ENCODE results near the gene TAS2R38. TPM values are rescaled to one million over a fixed set of nuclear protein-coding genes. Genes with fewer than 3 reads are reported as not detected.

TAS2R38 gene
- total RNA-seq, 1 donor from 2014 or later: not detected

DNA sequence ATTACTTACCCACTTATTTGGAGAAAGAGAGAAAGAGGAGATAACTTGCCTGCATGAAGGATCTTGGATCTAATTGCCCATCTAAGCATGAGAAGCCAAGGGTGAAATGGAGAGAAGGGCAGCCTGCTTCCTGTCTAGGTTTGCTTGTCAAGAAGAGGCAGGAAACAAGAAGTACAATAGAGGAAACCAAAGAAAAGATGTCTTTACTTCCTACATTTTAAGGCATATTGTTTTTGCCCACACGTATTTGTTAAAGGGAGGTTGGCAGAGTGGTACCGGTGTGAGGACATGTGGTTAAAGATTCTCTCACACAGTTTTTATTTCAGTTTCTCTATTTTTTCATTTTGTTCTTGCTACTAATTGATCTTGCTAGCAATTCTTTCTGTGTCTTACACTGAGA lies 6.0 kb upstream of the TAS2R38 start:
- DNase-seq (ENCODE audit: low spot score) (no peak), ATAC-seq (no peak)
- intact Hi-C loops (cut with DNase I): no loop called here

DNA sequence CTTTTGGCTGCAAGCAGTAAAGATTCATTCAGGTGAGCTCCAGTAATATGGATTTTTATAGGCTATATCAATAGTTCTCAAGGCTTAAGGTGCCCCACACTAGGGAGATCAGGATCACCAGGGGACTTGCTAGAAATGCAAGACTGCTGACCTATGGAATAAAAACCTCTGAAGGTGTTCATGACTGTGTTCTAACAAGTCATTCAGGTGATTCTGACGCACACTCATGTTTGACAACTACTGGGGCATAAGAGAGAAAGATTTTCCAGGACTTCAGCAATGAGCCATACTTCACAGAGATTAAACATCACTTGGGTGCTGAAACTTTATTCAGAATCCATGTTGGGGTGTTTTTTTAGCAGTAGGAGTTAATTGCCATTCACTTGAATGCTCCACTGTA lies 4.8 kb upstream of the TAS2R38 start:
- DNase-seq (ENCODE audit: low spot score) (no peak), ATAC-seq (no peak)
- intact Hi-C loops (cut with DNase I): no loop called here

DNA sequence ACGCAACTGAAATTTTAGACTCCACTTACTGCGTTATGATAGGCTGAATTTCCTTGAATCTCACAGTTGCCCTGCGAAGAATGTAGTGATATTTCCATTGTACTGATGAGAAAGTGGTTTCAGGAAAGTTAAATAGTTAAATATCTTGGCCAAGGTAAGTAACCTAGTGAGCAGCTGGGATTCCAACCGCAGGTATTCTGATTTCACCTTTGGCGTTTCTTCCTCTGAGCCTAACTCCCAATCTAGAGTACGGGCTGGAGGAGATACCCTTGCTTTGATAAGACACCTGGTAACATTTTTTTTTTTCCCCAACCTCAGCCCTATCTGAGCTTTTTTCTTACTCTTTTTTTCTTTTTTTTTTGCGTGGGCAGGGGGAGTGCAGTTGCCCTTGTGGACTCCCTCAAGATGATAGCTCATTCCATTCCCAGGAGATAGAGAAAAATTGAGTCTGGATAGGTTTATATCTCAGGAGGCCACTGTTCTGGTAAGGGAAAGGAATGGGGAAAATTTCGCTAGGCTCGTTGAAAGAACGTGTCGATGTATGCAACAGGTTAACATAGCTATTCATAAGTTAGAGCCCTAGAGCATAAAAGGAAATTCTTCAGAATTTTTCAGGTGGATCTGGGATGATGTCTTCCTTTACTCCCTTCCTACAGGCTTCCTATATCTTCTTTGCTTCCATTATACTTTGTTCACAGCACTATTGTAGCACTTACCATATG lies 3.1 kb upstream of the TAS2R38 start:
- DNase-seq (ENCODE audit: low spot score) (no peak), ATAC-seq (no peak)
- intact Hi-C loops (cut with DNase I): no loop called here

DNA sequence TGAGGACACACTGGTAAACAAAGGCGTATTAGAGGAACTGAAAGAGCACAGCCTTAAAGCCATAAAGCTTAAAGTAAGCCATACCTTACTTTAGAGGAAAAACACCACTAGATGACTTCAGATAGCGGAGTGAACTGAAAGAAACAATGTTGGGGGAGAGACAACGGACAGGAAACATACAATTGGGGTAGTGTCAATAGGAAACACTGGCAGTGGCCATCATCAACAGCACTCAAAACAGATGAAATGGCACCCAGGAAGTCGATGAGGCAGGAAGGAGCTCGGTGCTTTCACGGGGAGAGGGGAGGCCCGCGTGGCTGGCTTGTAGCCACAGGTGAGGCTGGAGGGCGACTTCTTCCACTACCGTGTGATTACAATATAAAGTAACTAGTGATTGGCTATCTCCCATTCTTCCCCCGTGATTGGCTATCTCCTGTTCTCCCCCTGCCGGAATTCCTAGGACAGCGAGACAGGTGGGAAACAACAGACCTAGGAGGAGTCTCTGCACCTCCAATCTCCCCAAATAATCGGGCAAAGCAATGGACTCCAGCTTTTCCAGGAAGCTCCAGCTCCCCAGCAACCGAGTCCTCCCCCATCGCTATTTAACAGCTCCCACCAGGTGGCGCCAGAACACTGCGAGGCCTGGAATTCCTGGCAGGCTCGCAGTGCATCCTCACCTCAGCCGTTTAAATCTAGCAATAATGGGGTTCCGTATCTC lies 2.4 kb upstream of the TAS2R38 start:
- intact Hi-C loops (cut with DNase I): no loop called here
- ATAC-seq: peak; percentile 59
- peak; percentile 82 for DNase-seq (ENCODE audit: low spot score)

DNA sequence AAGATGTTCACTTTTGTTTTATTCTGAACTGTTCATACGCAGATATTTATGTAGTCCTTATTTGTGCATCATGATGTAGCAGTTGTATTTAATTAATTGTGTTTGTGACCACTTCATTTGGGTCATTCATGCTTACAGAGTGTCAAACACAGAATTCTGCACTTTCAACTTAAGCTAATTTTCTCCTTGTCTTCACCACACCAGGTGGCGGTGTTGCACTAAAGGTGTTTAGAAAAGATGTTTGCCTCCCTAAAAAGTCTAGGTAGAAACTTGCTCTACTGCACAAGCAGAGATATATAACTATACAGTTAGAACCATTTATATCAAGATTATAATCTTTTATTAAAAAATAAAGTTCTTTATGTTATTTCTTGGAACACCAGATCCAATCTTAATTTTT lies 1.3 kb upstream of the TAS2R38 start:
- DNase-seq (ENCODE audit: low spot score) (no peak), ATAC-seq (no peak)
- intact Hi-C loops (cut with DNase I): no loop called here

DNA sequence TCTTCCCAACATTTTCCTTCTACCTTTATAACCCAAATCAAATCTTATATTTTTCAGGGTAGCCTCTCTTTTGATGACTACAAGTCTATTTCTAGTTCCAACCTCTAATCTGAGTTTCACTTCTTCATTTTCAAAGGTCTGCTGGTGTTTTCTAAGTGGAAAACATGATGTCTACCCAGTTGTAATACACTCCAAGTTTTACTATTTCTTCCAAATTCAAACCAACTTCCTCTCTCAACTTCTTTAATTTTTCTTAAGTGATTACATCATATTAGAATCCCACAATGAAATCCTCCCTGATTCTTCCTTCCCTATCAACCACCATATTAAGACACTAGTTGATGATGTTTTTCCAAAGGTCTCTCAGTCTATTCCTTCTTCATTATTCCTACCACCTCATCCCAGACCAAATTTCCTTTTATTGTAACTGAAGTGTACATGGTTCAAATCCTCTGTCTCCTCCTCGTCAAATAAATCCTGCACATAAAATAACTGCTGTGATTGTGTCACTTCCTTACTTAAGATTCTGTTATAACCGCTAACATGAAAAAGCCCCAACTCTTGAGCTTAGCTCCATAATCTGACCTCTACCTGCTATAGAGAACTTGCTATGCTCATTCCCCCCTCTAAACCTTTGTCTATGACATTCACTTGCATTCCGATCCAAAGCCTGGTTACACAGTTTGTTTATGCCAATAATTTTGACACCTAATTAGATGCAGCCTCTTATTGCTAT lies 12.7 kb downstream of the TAS2R38 start:
- ATAC-seq: peak; percentile 66
- intact Hi-C loops (cut with DNase I): no loop called here
- DNase-seq (ENCODE audit: low spot score): no peak

DNA sequence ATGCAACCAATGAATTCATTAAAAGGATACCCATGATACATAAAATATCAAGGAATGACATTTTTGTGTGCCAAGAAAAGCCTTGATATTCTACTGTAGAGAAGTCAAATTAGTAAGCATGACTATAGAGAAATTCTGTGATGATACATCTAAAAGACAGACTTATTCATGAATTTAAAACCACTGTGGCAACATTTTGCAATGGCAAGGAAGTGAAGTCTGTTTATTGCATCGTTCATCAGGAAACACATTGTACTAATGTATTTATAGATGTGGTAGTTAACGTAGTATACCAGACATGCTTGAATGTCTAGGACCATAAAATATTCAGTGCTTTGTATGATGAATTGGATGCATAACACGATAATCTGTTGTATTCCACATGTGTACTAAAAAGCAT lies 17.5 kb downstream of the TAS2R38 start:
- intact Hi-C loops (cut with DNase I): no loop called here
- DNase-seq (ENCODE audit: low spot score): no peak
- ATAC-seq: peak; percentile 64

DNA sequence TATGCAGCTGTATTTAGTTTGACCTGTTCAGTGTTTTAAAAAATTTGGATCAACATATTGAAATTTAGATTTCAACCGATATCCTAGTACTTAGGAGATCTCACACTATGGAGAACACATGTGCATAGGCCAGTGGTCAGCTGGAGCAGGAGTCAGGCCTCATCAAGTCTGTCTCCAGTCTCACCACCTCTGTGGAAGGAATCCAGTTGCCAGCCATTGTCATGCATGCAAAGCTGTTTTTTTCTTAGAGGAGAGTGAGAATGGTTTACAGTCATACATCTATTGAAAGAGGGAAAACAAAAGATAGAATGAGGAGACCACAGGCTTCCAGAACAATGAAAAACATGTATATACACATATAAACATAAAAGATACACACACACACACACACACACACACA lies 19.2 kb downstream of the TAS2R38 start:
- no peak for DNase-seq (ENCODE audit: low spot score)
- no peak for ATAC-seq
- intact Hi-C loops (cut with DNase I): no loop called here

DNA sequence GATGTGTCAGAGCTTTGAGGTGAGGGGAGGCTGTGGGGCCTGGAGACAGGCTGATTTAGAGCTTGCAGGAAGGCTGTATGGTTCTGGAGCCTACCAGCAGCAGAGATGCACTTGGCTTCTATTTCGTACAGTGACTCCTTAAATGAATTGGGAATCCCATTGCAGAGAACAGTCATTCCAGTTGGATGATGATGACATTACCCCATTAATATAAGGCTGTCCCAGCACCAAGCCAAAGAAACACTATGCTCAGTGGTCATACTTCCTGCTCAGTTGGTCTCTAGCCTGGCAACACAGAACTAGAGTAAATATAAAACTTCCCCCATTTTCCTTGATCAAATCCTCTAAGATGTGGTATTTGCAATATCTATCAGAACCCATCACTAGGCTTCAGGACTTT lies 21.1 kb downstream of the TAS2R38 start:
- intact Hi-C loops (cut with DNase I): no loop called here
- no peak for ATAC-seq
- no peak for DNase-seq (ENCODE audit: low spot score)

DNA sequence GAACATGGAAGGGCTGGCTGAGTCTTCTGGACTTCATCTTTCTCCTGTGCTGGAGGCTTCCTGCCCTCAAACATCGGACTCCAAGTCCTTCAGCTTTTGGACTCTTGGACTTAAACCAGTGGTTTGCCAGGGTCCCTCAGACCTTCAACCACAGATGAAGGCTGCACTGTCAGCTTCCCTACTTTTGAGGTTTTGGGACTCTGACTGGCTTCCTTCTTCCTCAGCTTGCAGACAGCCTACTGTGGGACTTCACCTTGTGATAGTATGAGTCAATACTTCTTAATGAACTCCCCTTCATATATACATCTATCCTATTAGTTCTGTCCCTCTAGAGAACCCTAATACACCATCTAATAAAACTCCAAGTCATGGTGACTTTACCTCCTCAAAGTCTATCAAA lies 22.8 kb downstream of the TAS2R38 start:
- ATAC-seq: no peak
- DNase-seq (ENCODE audit: low spot score): no peak
- intact Hi-C loops (cut with DNase I): no loop called here

DNA sequence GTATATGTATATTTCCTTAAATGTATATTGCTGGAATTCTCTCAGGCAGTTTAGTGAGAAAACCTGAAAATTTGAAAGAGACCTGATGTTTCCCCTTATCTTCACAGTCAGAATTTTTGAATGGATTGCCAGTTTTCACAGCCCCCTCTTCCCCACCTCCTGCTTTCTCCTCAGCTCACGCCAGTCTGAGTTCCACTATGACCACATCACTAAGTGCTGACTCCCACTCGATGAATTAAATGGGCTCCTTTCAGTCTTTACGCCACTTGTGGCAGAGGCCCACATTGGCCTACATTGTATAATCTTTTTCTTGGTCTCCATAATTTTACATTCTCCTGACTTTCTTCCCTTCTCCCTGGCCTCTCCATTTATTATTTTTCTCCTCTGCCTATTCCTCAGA lies 23.7 kb downstream of the TAS2R38 start:
- intact Hi-C loops (cut with DNase I): no loop called here
- DNase-seq (ENCODE audit: low spot score) (no peak), ATAC-seq (no peak)

DNA sequence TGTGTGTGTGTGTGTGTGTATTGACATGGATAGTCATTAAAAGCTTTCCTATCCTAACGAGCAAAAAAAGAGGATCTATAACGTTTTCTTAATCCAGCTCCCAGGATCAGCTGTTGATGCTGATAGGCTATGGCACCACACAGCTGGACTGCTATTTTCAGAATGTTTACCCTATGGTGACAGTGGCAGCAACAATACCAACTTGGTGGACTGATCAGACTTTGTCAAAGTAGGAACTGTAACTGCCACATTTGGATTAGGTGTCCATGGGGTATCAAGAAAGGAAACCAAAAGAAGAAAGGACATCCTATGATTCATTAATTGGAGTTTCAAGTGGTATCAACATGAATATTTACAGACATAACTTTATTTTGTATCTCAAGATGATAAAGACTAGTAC lies 24.1 kb downstream of the TAS2R38 start:
- no peak for ATAC-seq
- DNase-seq (ENCODE audit: low spot score): no peak
- intact Hi-C loops (cut with DNase I): no loop called here

DNA sequence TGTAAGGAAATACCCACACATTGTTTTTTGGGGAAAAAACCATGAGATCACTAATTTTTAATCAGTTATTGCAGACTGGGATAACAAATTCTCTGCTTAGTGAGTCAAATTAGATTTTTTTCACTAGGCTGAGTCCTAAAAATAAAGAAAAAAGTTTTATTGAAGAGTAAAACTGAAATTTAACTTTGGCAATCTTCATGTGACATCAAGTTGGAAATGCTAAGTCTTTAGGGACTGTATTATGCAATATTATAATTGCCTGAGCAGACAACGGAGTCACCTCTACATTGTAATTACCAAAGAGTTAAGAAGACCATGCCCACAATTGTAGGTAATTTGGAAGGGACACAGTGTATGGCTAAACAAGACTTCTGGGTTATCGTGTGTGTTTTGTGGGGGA lies 24.6 kb downstream of the TAS2R38 start:
- intact Hi-C loops (cut with DNase I): no loop called here

DNA sequence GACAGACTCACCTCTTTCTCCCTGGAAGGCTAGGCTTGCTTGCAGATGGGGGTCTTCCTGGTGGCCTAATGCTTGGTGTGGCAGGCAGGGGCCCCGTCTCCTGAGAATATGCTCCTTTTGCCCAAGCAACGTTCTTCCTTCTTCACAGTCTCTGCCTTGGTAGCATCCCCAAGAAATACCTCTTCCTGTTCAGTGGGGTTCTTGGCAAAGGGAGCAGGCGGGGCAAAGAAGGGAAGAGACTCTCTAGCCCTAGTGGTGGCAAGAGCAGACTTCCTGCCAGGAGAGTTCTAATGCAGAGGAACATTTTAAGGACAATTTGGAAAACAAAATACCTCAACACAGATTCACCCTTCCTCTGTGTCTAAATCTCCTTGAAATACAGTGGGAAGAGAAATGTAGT lies 26.8 kb downstream of the TAS2R38 start, which contains the start of gene CLEC5A:
CLEC5A (minus strand) TSS at position 179 of the 400 bp plus-strand sequence. CDS start 682 bp downstream, outside the sequence.
- no peak for DNase-seq (ENCODE audit: low spot score)
- intact Hi-C loops (cut with DNase I): no loop called here
- no peak for ATAC-seq

More for the DNA sequence above, 24.6 kb downstream of the TAS2R38 start:
- DNase-seq (ENCODE audit: low spot score) (no peak), ATAC-seq (no peak)

DNA sequence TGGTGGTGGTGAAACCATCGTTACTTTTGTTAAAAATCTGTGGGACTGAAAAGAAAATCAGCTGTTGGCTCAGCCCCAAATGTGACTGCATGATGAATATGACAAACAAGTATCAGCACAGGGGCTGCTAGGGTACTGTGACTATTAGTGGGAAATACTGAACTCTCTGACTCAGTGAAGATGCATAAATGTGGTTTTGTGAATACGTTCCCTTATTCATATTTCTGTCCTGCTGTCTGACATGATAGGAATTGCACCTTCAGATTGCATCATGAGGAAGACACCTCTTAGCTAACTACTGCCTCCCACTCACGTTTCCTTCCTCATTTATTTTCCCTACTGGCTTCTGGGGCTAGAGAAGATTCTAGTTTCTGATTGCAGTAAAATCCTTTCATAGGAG lies 28.2 kb downstream of the TAS2R38 start:
- intact Hi-C loops (cut with DNase I): no loop called here
- no peak for DNase-seq (ENCODE audit: low spot score)
- ATAC-seq: no peak

DNA sequence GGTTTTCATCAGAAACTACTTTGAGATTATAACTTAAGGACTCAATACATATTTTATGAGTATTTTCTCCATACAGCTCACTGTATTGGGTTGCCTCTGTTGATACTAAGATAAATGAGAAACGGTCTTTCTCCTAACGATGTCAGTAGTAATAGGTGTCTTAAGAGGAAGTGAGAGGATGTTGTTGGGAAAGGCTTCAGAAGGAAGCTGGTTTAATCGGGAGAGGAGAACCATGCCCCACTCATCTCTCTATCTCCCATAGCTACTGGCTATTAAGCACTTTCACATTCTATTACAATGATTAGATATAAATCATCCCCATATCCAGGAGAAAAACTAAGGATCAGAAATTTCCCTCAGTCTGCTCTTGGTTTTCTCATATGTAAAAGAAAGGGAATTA lies 28.8 kb downstream of the TAS2R38 start:
- intact Hi-C loops (cut with DNase I): no loop called here
- DNase-seq (ENCODE audit: low spot score): no peak
- ATAC-seq: no peak

DNA sequence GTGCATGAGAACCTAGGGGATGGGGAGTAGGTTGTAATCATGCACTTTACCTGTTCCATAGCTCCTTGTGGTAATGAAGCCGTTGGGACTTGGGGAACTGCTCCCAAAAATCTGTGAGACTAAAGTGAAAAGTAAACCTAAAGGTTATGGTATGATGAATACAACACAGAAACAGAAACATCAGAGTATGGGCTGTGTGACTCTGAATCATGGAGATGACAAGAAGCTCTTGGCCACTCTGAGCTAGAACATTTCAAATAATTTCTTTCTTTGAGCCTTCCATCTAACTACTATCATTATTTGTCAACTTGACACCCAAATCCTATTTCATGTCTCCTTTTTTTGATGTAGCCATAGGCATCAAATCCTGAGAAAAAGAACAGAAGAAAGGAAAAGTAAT lies 29.7 kb downstream of the TAS2R38 start:
- intact Hi-C loops (cut with DNase I): no loop called here
- DNase-seq (ENCODE audit: low spot score) (no peak), ATAC-seq (no peak)

DNA sequence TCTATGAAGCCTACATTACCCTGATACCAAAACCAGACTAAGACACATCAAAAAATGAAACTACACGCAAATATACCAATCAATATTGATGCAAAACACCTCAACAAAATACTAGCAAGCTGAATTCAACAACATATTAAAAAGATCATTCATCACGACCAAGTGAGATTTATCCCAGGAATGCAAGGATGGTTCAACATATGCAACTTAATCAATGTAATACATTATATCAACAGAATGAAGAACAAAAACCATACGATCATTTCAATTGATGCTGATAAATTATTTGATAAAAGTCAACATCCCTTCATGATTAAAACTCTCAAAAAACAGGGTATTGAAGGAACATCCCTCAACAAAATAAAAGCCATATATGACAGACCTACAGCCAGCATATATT lies 32.5 kb downstream of the TAS2R38 start:
- ATAC-seq (no peak), DNase-seq (ENCODE audit: low spot score) (no peak)
- intact Hi-C loops (cut with DNase I): no loop called here

DNA sequence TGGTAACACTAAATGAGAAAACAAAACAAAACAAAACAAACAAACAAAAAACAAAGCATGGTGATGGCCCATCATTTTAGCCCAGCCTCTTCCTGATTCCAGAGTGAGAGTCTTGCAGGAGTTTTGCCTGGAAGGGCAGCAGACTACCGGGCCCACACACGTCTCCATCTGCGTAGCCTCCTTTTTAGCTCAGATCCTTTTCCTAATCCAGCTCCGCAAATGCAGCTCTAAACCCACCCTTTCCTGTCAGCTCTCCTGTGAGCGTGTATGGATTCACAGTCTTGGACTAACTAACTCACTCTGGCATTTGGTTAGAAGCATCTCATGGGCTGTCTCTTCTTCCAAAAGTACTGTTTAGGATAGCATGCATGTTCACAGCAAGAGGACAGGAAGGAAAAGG lies 43.4 kb downstream of the TAS2R38 start:
- intact Hi-C loops (cut with DNase I): no loop called here
- DNase-seq (ENCODE audit: low spot score) (no peak), ATAC-seq (no peak)

DNA sequence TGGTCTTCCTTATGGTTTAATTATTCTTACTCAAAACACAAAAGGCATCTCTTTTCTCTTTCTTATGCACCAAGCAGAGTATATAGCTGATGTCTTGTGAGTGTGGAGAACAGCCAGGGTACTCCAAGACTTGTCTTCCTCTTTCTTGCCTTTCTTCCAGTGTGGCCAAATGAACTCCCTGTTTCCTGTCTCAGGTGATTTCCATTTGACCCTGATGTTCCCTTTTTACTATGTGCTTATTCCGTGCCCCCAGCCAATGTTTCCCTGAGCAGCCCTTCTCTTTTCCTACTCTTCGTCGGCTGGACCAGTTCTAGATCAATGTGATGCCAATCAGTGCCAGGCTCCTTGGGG lies 44.8 kb downstream of the TAS2R38 start:
- DNase-seq (ENCODE audit: low spot score) (no peak), ATAC-seq (no peak)
- intact Hi-C loops (cut with DNase I): no loop called here
